HG03280 (cell line): ENCODE measurements around the gene LNPK.
"Not testable (repeated sequence)": the region's sequence is repeated elsewhere in the genome, so short reads cannot be mapped to it uniquely, and the experiment has no call there.

Source experiments
- ATAC-seq: cut with Tn5 transposase; IDR thresholded peaks from one replicate; pipeline ENCODE4 v1.9.1; 2021; ENCODE audit warnings: mild to moderate bottlenecking, moderate library complexity; ENCODE audit not compliant: unreplicated experiment

LNPK gene

GRCh38 chr2:175913267-175913666, 88.8 kb downstream of the LNPK start:
- not testable (repeated sequence) for ATAC-seq

DNA sequence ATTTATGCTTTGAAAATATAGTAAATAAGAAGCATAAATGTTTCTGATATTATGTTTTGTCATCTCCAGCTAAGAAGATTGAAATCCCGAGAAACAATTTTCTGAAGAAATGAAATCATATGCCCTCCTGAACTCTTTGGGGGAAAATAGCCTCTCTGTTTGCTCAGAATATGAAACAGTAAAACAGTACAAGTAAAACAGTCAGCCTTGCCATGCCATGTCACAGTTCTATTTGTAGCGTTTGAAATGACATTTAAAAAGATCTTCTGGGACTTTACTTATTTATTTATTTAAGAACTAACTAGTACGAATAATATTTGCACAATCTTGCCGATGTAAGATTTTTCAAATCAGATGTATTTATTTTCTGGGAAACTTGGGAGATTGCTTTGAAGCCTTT, 98.0 kb downstream of the LNPK start:
- no peak for ATAC-seq

GRCh38 chr2:175903384-175903936, 98.6 kb downstream of the LNPK start:
- no peak for ATAC-seq

DNA sequence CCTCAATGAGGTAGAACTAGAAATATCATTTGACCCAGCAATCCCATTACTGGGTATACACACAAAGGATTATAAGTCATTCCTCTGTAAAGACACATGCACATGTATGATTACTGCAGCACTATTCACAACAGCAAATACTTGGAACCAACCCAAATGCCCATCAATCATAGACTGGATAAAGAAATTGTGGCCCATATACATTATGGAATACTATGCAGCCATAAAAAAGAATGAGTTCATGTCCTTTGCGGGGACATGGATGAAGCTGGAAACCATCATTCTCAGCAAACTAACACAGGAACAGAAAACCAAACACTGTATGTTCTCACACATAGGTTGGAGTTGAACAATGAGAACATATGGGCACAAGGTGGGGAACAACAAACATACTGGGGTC, 106.1 kb downstream of the LNPK start:
- not testable (repeated sequence) for ATAC-seq

- ATAC-seq: no peak
Measured at GRCh38 chr2:175892046-175892445, 110.0 kb downstream of the LNPK start.

DNA sequence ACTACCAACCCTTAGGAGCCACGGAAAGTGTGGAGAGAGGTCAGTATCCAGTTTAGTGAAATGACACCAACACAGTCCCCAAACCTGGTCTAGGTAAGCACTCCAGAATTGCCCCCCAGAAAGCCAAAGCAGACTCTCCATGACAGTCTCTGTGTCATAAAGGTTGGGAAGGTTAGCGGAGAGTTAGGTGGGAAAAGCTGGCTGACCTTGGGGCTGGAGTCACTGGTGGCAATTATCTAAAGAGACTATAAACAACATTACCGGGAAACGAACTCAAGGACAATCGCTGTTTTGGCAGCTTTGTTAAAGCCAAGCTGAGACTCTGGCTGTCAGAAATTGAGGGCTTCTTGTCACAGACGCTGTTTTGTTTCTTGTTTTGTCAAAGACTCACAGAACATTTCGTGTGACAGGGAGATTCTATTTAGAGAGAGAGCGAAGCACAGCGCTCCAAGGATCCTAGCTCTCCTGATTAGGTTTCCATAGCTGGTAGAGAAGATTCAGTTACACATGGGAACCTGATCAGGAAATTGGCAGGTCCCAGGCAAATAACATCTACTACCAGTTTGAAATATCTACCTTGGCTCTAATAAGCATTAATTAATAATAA, 111.3 kb downstream of the LNPK start:
- no peak for ATAC-seq

GRCh38 chr2:175889701-175890302, 112.3 kb downstream of the LNPK start:
- ATAC-seq: no peak

GRCh38 chr2:175887776-175888175, 114.3 kb downstream of the LNPK start:
- ATAC-seq: no peak

GRCh38 chr2:175884697-175885393, 117.2 kb downstream of the LNPK start:
- ATAC-seq: no peak

GRCh38 chr2:175883586-175884194, 118.4 kb downstream of the LNPK start:
- ATAC-seq: no peak

- no peak for ATAC-seq
Measured at GRCh38 chr2:175879679-175880078, 122.4 kb downstream of the LNPK start.

GRCh38 chr2:175877845-175878544, 124.1 kb downstream of the LNPK start:
- ATAC-seq: no peak

DNA sequence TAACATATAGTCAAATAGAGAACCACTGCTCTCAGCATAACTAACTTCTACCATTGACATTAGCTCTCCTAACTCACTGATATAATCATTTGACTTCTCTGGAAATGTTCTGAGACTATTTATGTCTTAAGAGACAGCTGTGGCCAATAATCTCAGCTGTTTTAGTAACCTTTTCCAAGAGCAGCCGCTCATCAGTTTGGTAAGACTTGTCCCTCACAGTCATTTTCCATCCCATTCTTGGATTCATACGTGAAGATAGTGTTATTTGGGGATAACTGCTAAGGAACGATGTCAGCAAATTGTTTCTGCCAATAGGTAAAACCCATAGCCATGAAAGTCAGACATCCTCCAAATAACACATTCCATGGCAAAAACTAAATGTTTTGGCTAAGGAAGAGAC, 127.8 kb downstream of the LNPK start:
- no peak for ATAC-seq
